ENCODE results near the gene OR2AG2.

GRCh38 chr11:6724013-6724412, 47.8 kb downstream of the OR2AG2 start:
- TF ChIP-seq POLR2A (IDR thresholded peaks at IDR 0.05) (no peak), CTCF (IDR thresholded peaks at IDR 0.05) (no peak)

Data from stomach (tissue), 4 donors.